Amygdala (tissue), 56 donors: ENCODE data around the gene PYGL.
"Not testable (repeated sequence)": the region's sequence is repeated elsewhere in the genome, so short reads cannot be mapped to it uniquely, and the experiment has no call there.

Experiments used
- DNase-seq, 56 donors: peaks; one replicate each; lab custom pipeline; 2025; lab: John Stamatoyannopoulos, UW

Gene PYGL

GRCh38 chr14:50943943-50944646 lies at the start of gene PYGL:
TSS of gene PYGL (minus strand) at chr14:50944483. CDS start at chr14:50944403, 80 bp downstream.
- DNase-seq = peak in 24 of 56 donors; percentile 13 to 52 (median 32)

DNA sequence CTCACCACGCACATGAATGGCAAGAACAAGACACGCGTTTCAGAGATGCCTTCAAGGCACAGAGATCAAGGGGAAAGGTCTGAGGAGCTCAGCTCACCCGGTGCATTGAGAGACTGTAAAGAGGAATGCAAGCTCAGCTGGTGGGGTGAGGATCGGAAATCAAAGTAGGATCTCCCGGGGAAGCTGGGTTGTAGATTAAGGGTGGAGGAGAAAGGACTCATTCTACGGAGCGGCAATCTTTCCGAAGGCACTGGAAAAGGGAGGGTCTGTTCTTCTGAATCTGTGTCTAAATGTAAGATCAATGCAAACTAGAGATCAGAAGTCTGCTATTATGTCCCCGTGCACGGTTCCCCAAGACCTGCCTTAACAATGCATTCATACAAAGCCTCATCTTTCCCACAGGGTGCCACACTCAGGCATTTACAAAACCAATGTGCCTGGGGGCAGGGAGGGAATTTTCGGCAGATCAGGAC lies 41.6 kb upstream of the PYGL start:
- peak in 9 of 56 donors; percentile 11 to 69 (median 57) for DNase-seq

DNA sequence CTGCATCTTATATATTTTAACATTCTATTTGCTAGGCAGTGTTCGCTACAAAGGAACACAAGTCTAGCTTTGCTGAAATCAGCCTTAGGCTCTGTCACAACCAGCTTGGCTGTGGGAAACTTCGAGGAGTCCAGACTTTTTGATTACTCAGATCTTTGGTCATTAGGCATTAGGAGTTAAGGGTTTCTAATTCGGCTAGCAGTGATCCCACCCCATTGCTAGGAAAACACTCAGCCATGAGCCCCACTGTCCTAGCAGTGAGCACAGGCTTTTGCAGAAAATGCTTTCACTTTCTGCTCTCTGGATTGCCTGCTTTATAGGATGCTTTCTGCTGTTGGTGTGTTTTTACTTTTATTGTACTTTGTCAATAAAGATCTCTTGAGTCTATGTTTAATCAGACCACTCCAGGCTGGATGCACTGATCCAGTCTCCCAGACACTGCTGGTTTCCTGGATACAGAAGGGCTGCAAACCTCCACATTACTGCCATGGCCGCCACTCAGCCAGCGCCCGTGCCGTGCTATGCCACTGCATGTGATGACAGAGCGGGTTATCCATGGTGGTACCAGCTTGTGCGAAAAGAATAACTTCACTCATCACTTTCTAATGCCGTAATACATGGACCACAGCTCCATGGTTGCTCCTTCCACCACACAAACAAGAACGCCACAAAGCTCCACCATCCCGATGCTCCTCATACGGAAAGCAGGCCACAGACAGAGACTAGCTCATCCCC lies 41.0 kb upstream of the PYGL start:
- DNase-seq = peak in 22 of 56 donors; percentile 12 to 72 (median 49)

DNA sequence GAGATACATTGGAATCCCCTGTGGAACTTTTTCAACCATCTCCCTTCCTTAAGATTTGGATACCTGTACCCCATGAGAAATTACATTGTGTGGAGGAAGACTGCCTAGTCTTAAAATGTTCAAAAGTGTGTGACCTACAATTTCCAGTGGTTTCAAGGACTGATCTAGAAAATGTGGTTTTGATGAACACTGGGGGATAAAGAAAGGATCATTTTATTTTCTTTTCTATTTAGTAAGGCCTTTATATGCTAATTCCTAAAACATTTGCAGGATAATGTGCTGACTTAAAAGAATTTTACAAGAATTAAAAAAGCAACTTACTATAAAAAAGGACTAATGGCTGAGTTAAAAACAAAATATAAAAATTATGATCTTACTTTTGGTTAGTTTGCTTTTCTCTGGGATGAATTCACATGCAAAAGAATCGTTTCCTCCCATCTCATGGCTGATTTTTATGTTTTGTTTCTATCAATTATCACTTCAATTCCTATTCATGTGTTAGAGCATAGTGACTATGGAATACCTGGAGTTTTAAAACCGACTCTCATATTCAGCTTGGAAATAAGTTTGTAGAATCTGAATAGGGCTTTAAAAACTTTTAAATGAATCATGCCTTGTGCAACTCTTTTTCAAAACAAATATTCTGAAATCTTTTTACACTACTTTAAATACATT lies 39.9 kb upstream of the PYGL start:
- no peak for DNase-seq

DNA sequence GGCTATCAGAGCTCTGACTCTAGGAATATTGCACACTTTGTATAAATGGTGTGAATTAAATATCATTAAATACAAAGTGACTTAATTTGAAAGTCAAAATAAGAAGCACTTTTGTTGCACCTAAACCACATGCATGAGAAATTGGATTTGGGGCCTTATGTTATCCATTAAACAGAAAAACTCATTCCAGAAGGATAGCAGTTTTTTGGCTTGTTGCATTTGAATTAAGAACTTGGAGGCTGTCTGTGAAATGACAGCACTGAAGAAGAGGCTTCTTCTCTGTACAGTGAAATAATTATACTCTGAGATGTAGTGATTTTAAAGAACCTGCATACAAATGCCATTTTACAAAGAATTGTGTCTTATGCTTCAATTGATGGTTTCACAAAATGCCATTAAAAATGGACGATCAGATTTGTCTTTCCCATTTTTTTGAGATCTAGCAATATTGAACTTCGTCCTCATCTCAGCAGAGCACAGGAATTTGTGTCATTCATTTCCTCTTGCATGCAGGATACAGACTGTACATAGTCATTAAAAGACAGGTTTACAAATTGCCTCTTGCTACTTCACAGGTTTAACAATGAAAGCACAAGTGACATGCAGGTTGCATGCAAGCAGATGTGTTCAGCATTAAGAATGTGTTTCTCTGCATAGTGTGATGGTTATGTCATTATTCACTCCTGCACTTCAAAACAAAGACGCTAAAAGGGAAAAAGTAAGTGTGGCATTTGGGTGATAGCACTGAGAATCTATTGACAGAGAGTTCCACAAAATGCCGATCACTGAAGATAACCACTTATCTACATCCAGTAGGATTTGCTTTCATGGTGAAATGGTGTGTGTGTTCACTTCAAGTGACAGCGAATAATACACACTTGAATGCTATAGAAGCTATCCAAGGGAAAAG lies 35.9 kb upstream of the PYGL start:
- no peak for DNase-seq

DNA sequence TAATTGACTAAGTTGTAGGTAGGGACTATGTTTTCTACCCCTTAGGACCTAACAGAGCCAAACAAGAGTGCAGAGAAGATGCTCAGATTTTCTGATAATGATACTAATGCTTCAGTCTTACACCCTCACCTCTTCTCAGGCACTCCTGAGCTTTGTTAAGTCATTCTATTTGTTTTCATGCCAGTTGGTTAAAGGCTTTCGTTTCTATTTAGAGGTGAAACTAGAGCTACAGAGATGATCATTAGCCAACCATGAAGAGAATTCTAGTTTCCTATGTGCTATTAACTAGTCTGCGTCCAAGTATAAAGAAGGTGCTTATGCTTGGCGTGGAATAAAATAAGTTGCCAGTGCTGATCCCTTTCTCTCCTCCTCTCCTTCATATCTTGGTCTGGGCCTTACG lies 34.6 kb upstream of the PYGL start:
- no peak for DNase-seq

- no peak for DNase-seq
These were observed 34.2 kb upstream of the PYGL start for GRCh38 chr14:50978529-50978871.

- DNase-seq = no peak
These were observed 33.7 kb upstream of the PYGL start for GRCh38 chr14:50977863-50978528.

GRCh38 chr14:50974118-50974517 lies 29.8 kb upstream of the PYGL start:
- no peak for DNase-seq

GRCh38 chr14:50972734-50973133 lies 28.5 kb upstream of the PYGL start:
- DNase-seq = no peak

DNA sequence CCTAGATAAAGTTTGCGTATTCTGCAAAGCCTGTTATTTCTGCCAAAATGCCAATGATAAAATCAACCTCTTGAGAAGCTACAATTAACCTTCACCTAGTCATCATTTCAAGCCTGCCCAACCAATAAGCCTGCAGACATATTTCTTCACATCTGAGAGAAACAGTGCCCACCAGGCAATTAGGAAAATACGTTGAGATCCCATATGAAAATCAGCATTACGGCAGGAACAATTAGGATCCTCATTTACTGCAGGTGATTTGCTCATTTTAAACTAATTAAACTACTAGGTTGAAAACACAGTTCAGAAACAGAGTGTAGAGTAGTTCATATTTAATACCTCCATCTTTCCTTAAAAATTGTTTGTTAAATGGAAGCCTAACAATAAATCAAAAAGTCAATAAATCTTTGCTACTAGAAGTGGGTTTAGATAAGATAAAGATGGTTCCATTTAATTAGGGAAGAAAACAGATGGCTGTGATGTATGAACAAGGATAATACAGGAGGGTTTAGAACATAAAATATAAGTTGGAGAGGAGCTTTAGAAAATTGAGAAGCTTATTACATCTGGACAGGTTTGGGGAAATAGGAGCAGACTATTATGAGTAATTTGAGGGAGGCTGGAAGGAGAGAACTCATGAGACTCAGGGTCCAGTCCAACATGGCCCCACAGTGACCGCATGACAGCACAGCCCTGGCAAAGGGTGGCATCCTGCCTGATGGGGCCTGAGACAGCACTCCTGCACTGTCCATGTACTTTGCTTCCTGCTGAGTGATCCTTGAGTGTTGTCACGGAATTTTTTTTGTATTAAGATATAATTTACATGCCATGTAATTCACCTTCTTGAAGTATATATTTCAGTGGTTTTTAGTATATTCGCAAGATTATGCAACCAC lies 26.9 kb upstream of the PYGL start:
- DNase-seq = no peak

- no peak for DNase-seq
These were observed 23.5 kb upstream of the PYGL start for GRCh38 chr14:50967790-50968189.

GRCh38 chr14:50967103-50967502 lies 22.8 kb upstream of the PYGL start:
- no peak for DNase-seq

- DNase-seq = peak in 13 of 56 donors; percentile 13 to 66 (median 33)
These were observed 20.6 kb upstream of the PYGL start for GRCh38 chr14:50964683-50965390.

DNA sequence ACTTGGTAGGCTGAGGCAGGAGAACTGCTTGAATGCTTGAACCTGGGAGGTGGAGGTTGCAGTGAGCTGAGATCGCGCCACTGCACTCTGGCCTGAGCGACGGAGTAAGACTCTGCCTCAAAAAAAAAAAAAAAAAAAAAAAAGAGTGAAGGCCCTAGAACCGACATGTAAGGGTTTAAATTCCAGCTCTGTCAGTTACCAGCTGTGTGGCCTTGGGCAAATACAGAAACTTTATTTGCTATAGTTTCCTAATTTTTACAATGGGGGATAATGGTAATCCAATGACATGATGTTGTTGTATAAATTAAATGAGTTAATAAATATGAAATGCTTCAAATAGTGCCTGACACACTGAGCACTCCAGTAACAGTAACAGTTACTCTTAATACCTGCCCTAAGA lies 19.6 kb upstream of the PYGL start:
- no peak for DNase-seq

- no peak for DNase-seq
These were observed 17.4 kb upstream of the PYGL start for GRCh38 chr14:50961605-50962221.

- DNase-seq = no peak
These were observed 13.0 kb upstream of the PYGL start for GRCh38 chr14:50957296-50957695.

DNA sequence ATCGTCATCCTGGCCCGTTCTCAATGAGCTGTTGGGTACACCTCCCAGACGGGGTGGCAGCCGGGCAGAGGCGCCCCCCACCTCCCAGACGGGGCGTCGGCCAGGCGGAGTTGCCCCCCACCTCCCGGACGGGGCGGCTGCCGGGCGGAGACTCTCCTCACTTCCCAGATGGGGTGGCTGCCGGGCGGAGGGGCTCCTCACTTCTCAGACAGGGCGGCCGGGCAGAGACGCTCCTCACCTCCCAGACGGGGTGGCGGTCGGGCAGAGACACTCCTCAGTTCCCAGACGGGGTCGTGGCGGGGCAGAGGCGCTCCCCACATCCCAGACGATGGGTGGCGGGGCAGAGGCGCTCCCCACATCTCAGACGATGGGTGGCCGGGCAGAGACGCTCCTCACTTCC lies 12.1 kb upstream of the PYGL start:
- not testable (repeated sequence) for DNase-seq
